B cell (primary cell): ENCODE data around the gene ORM1. TPM values are rescaled to one million over a fixed set of nuclear protein-coding genes. Genes with fewer than 3 reads are reported as not detected.

ENCODE experiments used
- ATAC-seq: fragments of 200-7000 bp; cut with Tn5 transposase; one replicate; pipeline ENCODE4 v1.10.0; 2021; ENCODE audit warnings: low read depth, mild to moderate bottlenecking, moderate number of reproducible peaks, moderate library complexity
- CTCF ChIA-PET: fragments of 350-600 bp; sonication (Branson Sonifier 250); formaldehyde crosslinking; loops from one replicate; lab custom pipeline; 2021; ENCODE audit warnings: antibody characterized with exemption, inconsistent platforms; lab: Charles Lee
- POLR2A ChIA-PET: fragments of 350-600 bp; sonication (Branson Sonifier 250); formaldehyde crosslinking; loops from one replicate; lab custom pipeline; 2021; ENCODE audit warnings: antibody characterized with exemption; lab: Charles Lee
- DNase-seq: peaks from one replicate; pipeline ENCODE4 v3.0.0; 2013
- H2AFZ ChIP-seq: 2 replicates; pipeline ENCODE4 v1.6.1; 2012; ENCODE audit warnings: mild to moderate bottlenecking, low read depth, low read length; ENCODE audit not compliant: insufficient read depth, poor library complexity, severe bottlenecking
- H3K27ac ChIP-seq, 2 donors: 1 replicate in 1 of 2; 2 replicates in 1 of 2; pipeline ENCODE4 v1.5.1; 2012 to 2013; ENCODE audit warnings: low read length in 2 of 2, mild to moderate bottlenecking in 2 of 2, moderate library complexity in 1 of 2
- H3K27me3 ChIP-seq, 4 experiments: fragments of 200-600 bp in 1 of 4; sonication (generic) in 1 of 4; replicated peaks in 1 of 4; 1 replicate in 2 of 4; 2 replicates in 2 of 4; pipeline versions ENCODE4 v1.6.1 to v1.7.0; 2013 to 2016; ENCODE audit warnings: low read length in 3 of 4, mild to moderate bottlenecking in 2 of 4, mixed read lengths in 1 of 4, moderate library complexity in 1 of 4; ENCODE audit not compliant: insufficient read depth in 4 of 4, control insufficient read depth in 3 of 4; ENCODE audit errors: control extremely low read depth in 1 of 4
- H3K36me3 ChIP-seq, 2 experiments: replicated peaks in 1 of 2; 1 replicate in 1 of 2; 2 replicates in 1 of 2; pipeline versions ENCODE4 v1.6.1 to v1.7.1; 2013; ENCODE audit warnings: low read length in 1 of 2; ENCODE audit not compliant: insufficient read depth in 2 of 2, control insufficient read depth in 1 of 2; ENCODE audit errors: control extremely low read depth in 1 of 2, extremely low read depth in 1 of 2
- H3K4me1 ChIP-seq, 2 donors: fragments of 200-600 bp in 1 of 2; sonication (generic) in 1 of 2; 1 replicate in 1 of 2; 2 replicates in 1 of 2; pipeline versions ENCODE4 v1.5.1 to v1.6.1; 2013 to 2017; ENCODE audit warnings: low read length in 2 of 2; ENCODE audit not compliant: control insufficient read depth in 2 of 2, insufficient read depth in 2 of 2
- H3K4me2 ChIP-seq: replicated peaks from 2 replicates; pipeline ENCODE3; 2012; ENCODE audit warnings: mild to moderate bottlenecking, low read depth, low read length; ENCODE audit not compliant: poor library complexity, severe bottlenecking
- H3K4me3 ChIP-seq, 5 experiments: fragments of 200-600 bp in 1 of 5; sonication (generic) in 1 of 5; 1 replicate in 3 of 5; 2 replicates in 2 of 5; pipeline versions ENCODE4 v1.5.1 to v1.7.0; 2011 to 2016; ENCODE audit warnings: low read length in 4 of 5, mild to moderate bottlenecking in 4 of 5, low read depth in 2 of 5, control low read depth in 1 of 5, moderate library complexity in 1 of 5; ENCODE audit not compliant: insufficient read depth in 1 of 5; ENCODE audit errors: control extremely low read depth in 1 of 5, extremely low read depth in 1 of 5
- H3K79me2 ChIP-seq: fragments of 200-600 bp; sonication (generic); one replicate; pipeline ENCODE4 v1.6.0; 2016; ENCODE audit warnings: low read length; ENCODE audit not compliant: control insufficient read depth, insufficient read depth
- H3K9ac ChIP-seq: fragments of 200-600 bp; sonication (generic); 2 replicates; pipeline ENCODE4 v1.6.1; 2017; ENCODE audit warnings: mild to moderate bottlenecking, low read length, moderate library complexity
- H3K9me3 ChIP-seq, 3 donors: one replicate each; pipeline versions ENCODE4 v1.6.1 to v1.7.1; 2013; ENCODE audit warnings: low read length in 2 of 3; ENCODE audit not compliant: control insufficient read depth in 2 of 3, insufficient read depth in 1 of 3; ENCODE audit errors: control extremely low read depth in 1 of 3
- H4K20me1 ChIP-seq: 2 replicates; pipeline ENCODE4 v1.6.0; 2012; ENCODE audit warnings: mild to moderate bottlenecking, low read length; ENCODE audit not compliant: insufficient read depth, control insufficient read depth, poor library complexity, severe bottlenecking
- H3K27ac Mint-ChIP-seq: one replicate; pipeline ENCODE4 v1.8.0; 2021; ENCODE audit warnings: mixed read lengths
- H3K27me3 Mint-ChIP-seq: one replicate; pipeline ENCODE4 v1.8.0; 2021; ENCODE audit warnings: mixed read lengths
- H3K4me1 Mint-ChIP-seq: one replicate; pipeline ENCODE4 v1.8.0; 2021; ENCODE audit warnings: mixed read lengths
- H3K4me3 Mint-ChIP-seq: one replicate; pipeline ENCODE4 v1.8.0; 2021; ENCODE audit warnings: mixed read lengths
- H3K9me3 Mint-ChIP-seq: one replicate; pipeline ENCODE4 v1.8.0; 2022; ENCODE audit warnings: mixed read lengths; ENCODE audit not compliant: insufficient read depth
- EZH2 ChIP-seq: IDR thresholded peaks from 2 replicates; pipeline ENCODE4 v1.6.1; 2012; ENCODE audit warnings: borderline replicate concordance, low read depth, mild to moderate bottlenecking, moderate library complexity, low read length; ENCODE audit not compliant: insufficient read depth, poor library complexity, severe bottlenecking
- WGBS: methylation state at CpG from one replicate; pipeline ENCODE4 v1.1.5; 2013; ENCODE audit warnings: missing lambda C conversion rate; ENCODE audit not compliant: insufficient coverage; 5-methylcytosine and 5-hydroxymethylcytosine counted together
- intact Hi-C: fragments of 100-400 bp; cut with micrococcal nuclease; formaldehyde crosslinking; loops from one replicate; pipeline ENCODE4 v1.10.0; 2022
- polyA plus RNA-seq: library from polyadenylated mRNA; depleted of rRNA; stranded (reverse); fragments of >200 nt; gene quantifications from 2 replicates; pipeline ENCODE4 v1.2.3, GENCODE V29; 2012
- total RNA-seq, 2 donors: library from RNA; stranded (reverse); fragments of 120-200 nt in 1 of 2; gene quantifications; 1 replicate in 1 of 2; 2 replicates in 1 of 2; pipeline versions ENCODE4 v1.2.3 to v1.2.4, GENCODE V29; 2013 to 2022
- TF ChIP-seq, protein P1 (sequence below): fragments of 200-600 bp; IDR thresholded peaks from one replicate; pipeline ENCODE4 v1.8.0; 2022; ENCODE audit warnings: antibody characterized with exemption, mild to moderate bottlenecking

The ORM1 gene
- total and polyA plus RNA-seq, 2 donors (not counting 1 experiment from before 2014, with no cell fraction given): 0.13 TPM; not detected in 1

DNA sequence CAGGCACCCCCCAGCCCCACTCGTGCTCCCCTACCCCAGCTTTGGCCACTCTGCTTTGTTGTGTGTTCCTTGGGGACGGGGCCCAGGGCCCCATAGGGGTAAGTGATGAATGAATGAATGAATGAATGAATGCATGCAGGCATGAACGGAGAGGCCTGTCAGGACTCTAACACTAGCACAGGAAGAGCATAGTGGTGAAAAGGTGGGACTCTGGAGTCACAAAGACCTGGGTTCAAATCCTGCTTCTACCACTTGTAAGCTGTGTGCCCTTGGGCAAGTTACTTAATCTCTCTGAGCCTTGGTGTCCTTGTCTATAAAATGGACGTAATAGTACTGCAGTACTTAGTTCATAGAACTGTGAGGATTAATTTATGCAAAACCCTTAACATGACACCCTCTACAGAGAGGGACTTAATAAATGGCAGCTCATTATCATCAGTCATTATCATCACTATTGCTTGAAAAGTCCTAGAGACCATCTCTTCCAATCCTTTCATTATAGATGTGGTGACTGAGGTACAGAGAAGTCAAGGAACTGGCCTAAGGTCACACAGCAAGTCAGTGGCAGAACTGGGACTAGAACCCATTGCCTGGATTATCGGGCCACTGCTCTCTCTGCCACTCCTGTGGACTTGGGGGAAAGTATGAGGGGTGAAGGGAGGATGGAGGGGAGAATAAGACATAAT lies 20.0 kb downstream of the ORM1 start:
- WGBS: 90% methylated on average over 1 of the region's 5 CpGs
- peak overlapping the region in 1 of 2 donors; percentile 58 for H3K27ac ChIP-seq
- no peak for ATAC-seq

More for the DNA sequence above, 20.0 kb downstream of the ORM1 start:
- Histone ChIP-seq H4K20me1 (peaks cover 70% of the 10 kb centered on the region), H3K9ac (no peak overlapping the region), H3K4me3 (no peak overlapping the region), H3K79me2 (peaks cover 15% of the 10 kb centered on the region), H3K4me1 (peaks cover 0 to 18% of the 10 kb centered on the region in 2 donors), H3K4me2 (no peak overlapping the region), H3K9me3 (no peaks in the 10 kb centered on the region), H2AFZ (no peak overlapping the region), H3K27me3 (no peaks in the 10 kb centered on the region), H3K36me3 (peaks cover 16 to 98% of the 10 kb centered on the region in 2 experiments)
- H3K27ac Mint-ChIP-seq: peak overlapping the region; percentile 37
- no peaks in the 10 kb centered on the region for H3K9me3 Mint-ChIP-seq
- H3K4me3 Mint-ChIP-seq: no peak overlapping the region
- POLR2A ChIA-PET: interaction anchor here (0.6 to 1.0 kb wide), 2 partner anchors 30 to 317 kb away, joined by 3 to 4 read pairs; no protein-coding TSS in a partner anchor
- intact Hi-C loops: no loop called here
- H3K4me1 Mint-ChIP-seq: peaks cover 32% of the 10 kb centered on the region
- CTCF ChIA-PET: interaction anchor here (0.9 to 9.3 kb wide), 5 partner anchors 31 to 164 kb away, joined by 3 to 91 read pairs (median 3); no protein-coding TSS in a partner anchor
- DNase-seq: no peak
- no peaks in the 10 kb centered on the region for H3K27me3 Mint-ChIP-seq
- TF ChIP-seq EZH2: no peak
- TF ChIP-seq, protein P1, sequence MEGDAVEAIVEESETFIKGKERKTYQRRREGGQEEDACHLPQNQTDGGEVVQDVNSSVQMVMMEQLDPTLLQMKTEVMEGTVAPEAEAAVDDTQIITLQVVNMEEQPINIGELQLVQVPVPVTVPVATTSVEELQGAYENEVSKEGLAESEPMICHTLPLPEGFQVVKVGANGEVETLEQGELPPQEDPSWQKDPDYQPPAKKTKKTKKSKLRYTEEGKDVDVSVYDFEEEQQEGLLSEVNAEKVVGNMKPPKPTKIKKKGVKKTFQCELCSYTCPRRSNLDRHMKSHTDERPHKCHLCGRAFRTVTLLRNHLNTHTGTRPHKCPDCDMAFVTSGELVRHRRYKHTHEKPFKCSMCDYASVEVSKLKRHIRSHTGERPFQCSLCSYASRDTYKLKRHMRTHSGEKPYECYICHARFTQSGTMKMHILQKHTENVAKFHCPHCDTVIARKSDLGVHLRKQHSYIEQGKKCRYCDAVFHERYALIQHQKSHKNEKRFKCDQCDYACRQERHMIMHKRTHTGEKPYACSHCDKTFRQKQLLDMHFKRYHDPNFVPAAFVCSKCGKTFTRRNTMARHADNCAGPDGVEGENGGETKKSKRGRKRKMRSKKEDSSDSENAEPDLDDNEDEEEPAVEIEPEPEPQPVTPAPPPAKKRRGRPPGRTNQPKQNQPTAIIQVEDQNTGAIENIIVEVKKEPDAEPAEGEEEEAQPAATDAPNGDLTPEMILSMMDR: no peak
